Left colon (tissue), 2 donors: ENCODE results near the gene PDS5A. TPM values are rescaled to one million over a fixed set of nuclear protein-coding genes. Genes with fewer than 3 reads are reported as not detected.
A peak's percentile ranks its signal among the peaks of the same experiment; 100 is the strongest.
"Not testable (repeated sequence)": the region's sequence is repeated elsewhere in the genome, so short reads cannot be mapped to it uniquely, and the experiment has no call there.

ENCODE experiments used
- ATAC-seq: fragments of 200-7000 bp; cut with Tn5 transposase; one replicate; pipeline ENCODE4 v1.9.1; 2020; ENCODE audit warnings: mild to moderate bottlenecking, moderate library complexity
- DNase-seq, 2 donors: peaks; one replicate each; pipeline ENCODE4 v3.0.0-alpha.2; 2020
- intact Hi-C, 2 donors: fragments of 100-400 bp; cut with DNase I in 1 of 2; cut with micrococcal nuclease in 1 of 2; formaldehyde crosslinking; loops; one replicate each; pipeline versions ENCODE4 v1.11.2 to v1.14.0; 2022; cut with DNase I, micrococcal nuclease
- long read RNA-seq: library from polyadenylated mRNA; unstranded; transcript quantifications from one replicate; pipeline ENCODE4 v2.0.0, GENCODE V29; 2021
- total RNA-seq, 2 donors: library from RNA; stranded (reverse); fragmentation: NEBNext Ultra II Directional; extraction: Animal tissue kit (Norgen Biotek cat#: 25700); gene quantifications; one replicate each; pipeline ENCODE4 v1.2.1, GENCODE V29; 2021
- donor health status: DM: no; HTN: no; CAD: no.
- donor health status: DM: yes; HTN: yes; CAD: no.

The PDS5A gene, protein sequence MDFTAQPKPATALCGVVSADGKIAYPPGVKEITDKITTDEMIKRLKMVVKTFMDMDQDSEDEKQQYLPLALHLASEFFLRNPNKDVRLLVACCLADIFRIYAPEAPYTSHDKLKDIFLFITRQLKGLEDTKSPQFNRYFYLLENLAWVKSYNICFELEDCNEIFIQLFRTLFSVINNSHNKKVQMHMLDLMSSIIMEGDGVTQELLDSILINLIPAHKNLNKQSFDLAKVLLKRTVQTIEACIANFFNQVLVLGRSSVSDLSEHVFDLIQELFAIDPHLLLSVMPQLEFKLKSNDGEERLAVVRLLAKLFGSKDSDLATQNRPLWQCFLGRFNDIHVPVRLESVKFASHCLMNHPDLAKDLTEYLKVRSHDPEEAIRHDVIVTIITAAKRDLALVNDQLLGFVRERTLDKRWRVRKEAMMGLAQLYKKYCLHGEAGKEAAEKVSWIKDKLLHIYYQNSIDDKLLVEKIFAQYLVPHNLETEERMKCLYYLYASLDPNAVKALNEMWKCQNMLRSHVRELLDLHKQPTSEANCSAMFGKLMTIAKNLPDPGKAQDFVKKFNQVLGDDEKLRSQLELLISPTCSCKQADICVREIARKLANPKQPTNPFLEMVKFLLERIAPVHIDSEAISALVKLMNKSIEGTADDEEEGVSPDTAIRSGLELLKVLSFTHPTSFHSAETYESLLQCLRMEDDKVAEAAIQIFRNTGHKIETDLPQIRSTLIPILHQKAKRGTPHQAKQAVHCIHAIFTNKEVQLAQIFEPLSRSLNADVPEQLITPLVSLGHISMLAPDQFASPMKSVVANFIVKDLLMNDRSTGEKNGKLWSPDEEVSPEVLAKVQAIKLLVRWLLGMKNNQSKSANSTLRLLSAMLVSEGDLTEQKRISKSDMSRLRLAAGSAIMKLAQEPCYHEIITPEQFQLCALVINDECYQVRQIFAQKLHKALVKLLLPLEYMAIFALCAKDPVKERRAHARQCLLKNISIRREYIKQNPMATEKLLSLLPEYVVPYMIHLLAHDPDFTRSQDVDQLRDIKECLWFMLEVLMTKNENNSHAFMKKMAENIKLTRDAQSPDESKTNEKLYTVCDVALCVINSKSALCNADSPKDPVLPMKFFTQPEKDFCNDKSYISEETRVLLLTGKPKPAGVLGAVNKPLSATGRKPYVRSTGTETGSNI (N-terminal part only)
- total RNA-seq = 10 to 100 TPM; 56.3 to 59.8 TPM
- long read RNA-seq, full-length matches to known transcripts = 14 of 29 reads
- long read RNA-seq, partial matches to known transcripts = 11 of 29 reads
- long read RNA-seq, other reads (novel, unspliced or antisense) = 4 of 29 reads

DNA sequence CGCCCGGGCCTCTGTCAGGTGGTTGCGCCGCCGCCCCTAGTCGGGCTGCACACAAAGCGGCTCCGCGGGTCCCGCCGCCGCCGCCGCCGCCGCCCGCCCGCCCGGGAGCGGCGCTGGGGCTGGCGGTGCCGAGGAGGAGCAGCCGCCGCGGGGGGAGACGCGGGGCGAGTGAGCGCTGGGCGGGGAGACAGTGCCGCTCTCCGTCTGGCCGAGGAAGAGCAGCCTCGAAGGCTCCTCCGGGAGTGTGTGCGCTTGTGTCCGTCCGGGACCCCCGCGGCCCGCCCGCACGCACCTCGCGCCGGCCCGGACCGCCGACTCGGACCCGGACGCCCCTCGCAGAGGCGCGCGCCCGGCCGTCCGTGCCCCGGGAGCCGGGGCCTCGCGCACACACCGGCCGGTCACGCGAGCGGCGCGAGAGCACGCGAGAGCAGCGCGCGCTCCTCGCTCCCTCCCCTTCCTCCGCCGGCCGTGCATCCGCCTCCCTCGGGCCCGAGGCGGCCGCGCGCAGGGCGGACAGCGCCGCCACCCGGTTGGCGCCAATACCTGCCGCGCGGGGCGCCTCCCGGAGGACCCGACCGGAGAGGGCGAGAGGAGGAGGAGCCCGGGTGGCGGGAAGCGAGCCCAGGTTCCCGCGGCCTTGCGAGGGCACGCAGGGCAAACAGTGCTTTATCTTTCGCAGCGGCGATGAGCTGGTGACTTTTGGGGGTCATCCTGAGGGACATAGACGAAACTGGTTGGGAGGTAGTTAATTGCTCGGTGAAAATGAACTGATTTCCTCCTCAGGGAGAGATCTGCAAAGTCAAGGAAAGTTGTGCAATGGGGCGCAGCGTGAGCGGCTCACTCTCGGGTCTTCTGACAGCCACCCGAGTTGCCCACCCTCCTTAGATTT lies at the start of gene PDS5A:
PDS5A (minus strand) TSS at position 423 of the 889 bp plus-strand sequence. CDS start 1,334 bp downstream, outside the sequence.
- intact Hi-C loops = loop anchor here in 1 of 2 donors (10.0 kb wide), 2 partner anchors 283 to 503 kb away; partner anchors contain the start of gene UBE2K
- ATAC-seq = peak; percentile 85
- peak; percentile 83 to 88 for DNase-seq

DNA sequence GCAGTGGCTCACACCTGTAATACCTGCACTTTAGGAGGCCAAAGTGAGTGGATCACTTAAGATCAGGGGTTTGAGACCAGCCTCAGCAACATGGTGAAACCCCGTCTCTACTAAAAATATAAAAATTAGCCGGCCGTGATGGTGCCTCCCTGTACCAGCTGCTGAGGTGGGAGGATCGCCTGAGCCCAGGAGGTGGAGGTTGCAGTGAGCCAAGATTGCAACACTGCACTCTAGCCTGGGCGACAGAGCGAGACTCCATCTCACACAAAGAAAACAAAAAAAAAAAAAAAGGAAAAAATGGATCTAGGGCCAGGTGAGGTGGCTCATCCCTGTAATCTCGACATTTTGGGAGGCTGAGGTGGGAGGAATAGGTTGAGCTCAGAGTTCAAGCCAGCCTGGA lies 46.3 kb upstream of the PDS5A start:
- DNase-seq, ATAC-seq, intact Hi-C loops: not testable (repeated sequence)

DNA sequence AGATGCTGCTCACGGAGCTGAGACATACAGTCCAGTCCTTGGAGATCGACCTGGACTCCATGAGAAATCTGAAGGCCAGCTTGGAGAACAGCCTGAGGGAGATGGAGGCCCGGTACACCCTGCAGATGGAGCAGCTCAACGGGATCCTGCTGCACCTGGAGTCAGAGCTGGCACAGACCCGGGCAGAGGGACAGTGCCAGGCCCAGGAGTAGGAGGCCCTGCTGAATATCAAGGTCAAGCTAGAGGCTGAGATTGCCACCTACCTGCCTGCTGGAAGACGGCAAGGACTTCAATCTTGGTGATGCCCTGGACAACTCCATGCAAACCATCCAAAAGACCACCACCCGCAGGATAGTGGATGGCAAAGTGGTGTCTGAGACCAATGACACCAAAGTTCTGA lies 43.4 kb upstream of the PDS5A start:
- intact Hi-C loops, ATAC-seq, DNase-seq: not testable (repeated sequence)

DNA sequence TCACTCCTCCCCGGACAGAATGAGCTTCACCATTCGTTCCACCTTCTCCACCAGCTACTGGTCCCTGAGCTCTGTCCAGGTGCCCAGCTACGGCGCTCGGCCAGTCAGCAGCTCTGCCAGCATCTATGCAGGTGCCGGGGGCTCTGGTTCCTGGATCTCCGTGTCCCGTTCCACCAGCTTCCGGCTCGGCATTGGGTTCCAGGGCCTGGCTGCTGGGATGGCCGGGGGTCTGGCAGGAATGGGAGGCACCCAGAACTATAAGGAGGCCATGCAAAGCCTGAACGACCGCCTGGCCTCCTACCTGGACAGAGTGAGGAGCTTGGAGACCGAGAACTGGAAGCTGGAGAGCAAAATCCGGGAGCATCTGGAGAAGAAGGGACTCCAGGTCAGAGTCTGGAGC lies 42.5 kb upstream of the PDS5A start:
- intact Hi-C loops = no loop called here
- ATAC-seq = no peak
- DNase-seq = no peak

DNA sequence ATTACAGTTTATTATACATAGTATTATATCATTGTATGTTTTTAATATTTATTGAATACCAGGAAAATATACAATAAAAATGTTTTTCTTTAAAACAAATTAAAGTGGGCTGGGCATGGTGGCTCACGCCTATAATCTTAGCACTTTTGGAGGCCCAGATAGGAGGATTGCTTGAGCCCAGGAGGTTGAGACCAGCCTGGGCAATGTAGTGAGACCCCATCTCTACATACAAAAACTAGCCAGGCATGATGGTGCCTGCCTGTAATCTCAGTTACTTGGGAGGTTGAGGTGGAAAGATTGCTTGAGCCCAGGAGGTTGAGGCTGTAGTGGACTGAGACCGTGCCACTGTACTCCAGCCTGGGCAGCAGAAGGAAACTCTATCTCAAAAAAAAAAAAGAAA lies 38.3 kb upstream of the PDS5A start:
- DNase-seq = no peak
- intact Hi-C loops = no loop called here
- ATAC-seq = no peak

DNA sequence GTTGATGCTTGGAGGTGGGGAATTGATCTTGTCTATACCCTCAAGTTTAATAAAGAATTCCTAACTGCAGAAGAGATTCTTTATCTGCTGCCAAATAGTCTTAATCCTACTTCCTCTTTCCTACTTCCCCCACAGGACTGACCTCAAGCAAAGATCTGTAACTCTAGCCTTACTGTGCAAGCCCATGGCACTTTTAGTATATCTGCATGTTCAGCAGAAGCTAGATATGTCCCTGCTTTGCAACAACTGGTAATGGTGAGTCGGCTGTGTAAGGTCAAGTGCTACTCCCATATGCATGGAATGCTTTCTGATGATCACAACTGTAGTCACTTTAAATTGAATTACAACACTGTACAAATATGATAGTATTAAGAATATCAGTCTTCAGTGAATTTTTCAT lies 26.3 kb upstream of the PDS5A start:
- no peak for DNase-seq
- intact Hi-C loops = no loop called here
- no peak for ATAC-seq

DNA sequence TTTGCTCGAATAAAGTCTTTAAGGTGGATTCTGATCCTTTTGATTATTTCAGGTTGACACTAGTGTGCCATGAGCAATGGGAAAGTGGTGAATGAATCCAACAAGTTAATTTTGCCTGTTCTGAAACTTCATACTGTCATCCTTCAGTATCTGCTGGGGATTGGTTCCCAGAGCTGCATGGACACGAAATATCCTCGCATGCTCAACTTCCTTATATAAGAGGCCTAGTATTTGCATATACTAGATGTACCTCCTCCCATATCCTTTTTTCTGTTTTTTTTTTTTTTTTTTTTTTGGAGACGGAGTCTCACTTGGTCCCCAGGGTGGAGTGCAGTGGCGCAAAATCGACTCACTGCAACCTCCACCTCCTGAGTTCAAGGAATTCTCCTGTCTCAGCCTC lies 23.0 kb upstream of the PDS5A start:
- DNase-seq (no peak), ATAC-seq (no peak)
- intact Hi-C loops = no loop called here

DNA sequence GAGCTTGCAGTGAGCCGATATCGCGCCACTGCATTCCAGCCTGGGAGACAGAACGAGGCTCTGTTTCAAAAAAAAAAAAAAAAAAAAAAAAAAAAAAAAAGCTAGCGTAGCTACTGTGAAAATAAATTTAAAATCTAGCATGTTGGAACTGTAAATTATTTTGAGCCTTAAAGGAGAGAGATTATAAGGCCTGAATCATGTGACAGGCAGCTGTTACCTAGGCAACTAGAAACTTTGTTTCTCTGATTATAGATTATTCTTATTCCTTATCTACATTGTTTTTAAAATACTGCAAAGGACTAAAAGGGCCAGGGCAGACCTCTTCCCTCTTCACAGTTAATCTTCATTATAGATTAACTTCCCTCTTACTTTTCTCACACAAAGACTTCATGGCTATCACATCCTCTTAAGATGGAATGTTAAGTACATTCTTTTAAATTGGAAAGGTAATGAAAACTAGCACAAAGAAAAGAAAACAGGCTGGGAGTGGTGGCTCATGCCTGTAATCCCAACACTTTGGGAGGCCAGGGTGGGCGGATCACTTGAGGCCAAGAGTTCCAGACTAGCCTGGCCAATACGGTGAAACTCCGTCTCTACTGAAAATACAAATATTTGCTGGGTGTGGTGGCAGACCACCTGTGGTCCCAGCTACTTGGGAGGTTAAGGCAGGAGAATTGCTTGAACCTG lies 21.1 kb upstream of the PDS5A start:
- no peak for ATAC-seq
- no peak for DNase-seq
- intact Hi-C loops = no loop called here

DNA sequence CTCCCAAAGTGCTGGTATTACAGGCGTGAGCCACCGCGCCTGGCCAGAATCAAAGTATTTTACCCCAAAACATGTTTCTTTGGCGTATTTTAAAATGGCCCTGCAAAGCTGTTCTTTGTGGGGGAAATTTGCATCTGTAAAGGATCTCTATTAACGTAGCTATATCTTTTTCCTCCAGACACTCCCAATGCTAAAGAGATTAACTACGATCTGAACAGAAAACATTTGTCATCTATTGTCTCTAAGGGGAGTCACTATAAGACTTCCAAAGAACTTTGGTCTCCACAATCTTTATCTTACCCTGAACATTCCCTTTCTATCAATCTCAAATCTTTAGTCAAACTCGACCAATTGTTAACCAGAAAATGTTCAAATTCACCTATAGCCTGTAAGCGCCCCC lies 19.1 kb upstream of the PDS5A start:
- ATAC-seq = no peak
- no peak for DNase-seq
- intact Hi-C loops = no loop called here

DNA sequence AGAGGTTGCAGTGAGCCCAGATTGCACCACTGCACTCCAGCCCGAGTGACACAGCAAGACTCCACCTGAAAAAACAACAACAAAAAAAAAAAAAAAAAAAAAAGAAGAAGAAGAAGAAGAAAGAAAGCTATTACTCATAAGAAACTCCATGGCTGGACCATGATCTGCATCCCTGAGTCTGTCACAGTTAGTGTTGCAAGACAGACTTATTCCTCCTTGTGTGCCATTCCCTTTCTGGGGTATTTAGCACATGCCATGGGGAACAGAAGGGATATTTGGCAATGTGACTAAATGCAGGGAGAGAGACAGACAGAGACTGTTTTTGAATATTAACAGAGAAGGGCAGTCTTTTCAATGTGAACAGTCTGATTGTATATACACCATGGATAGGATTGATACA lies 16.7 kb upstream of the PDS5A start:
- no peak for DNase-seq
- intact Hi-C loops = no loop called here
- no peak for ATAC-seq

DNA sequence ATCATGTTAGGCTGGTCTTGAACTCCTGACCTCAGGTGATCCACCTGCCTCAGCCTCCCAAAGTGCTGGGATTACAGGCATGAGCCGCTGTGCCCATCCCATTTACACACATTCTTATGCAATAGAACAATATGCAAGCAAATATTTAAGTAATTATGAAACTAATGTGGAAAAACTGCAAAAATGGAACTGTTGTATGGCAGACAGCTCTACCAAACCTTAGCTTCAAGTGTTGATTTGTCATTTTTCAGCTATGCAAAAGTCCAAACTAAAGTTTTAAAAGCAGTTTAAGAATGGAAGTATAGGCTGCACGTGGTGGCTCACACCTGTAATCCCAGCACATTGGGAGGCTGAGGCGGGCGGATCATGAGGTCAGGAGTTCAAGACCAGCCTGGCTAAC lies 11.7 kb upstream of the PDS5A start:
- DNase-seq, intact Hi-C loops, ATAC-seq: not testable (repeated sequence)

DNA sequence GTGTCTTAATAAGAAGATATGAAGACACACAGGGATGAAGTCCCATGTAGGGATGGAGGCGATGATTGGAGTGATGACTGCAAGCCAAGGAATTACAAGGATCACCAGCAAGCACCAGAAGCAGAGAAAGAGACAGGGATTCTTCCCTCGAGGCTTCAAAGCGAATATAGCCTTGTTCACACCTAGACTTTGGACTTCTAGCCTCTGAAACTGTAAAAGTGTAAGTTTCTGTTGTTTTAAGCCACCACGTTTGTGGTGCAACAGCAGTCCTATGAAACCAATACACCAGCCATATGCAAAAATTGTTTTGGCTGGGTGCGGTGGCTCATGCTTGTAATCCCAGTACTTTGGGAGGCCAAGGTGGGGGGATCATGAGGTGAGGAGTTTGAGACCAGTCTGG lies 9.8 kb upstream of the PDS5A start:
- intact Hi-C loops = no loop called here
- ATAC-seq (no peak), DNase-seq (no peak)

DNA sequence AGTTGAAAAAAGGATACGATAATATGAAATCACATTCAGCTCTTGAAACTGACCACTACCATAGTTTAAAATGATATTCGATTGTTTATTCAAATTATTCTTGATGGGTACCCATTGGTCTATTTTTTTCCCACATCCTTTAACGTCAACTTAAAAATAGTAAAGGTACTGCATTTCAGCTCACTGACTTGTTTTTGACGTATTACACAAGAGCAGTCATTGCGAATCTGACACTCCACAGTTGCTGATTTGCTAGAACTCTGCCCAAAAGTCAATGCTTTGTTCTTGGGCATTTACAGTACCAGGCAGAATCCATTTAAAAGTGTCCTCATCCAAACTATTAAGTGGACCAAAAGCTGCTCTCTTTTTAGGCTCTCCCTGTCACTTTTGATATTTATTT lies 1.2 kb upstream of the PDS5A start:
- intact Hi-C loops = loop anchor here in 1 of 2 donors (10.0 kb wide), 2 partner anchors 284 to 504 kb away; partner anchors contain the start of gene UBE2K
- DNase-seq (no peak), ATAC-seq (no peak)

DNA sequence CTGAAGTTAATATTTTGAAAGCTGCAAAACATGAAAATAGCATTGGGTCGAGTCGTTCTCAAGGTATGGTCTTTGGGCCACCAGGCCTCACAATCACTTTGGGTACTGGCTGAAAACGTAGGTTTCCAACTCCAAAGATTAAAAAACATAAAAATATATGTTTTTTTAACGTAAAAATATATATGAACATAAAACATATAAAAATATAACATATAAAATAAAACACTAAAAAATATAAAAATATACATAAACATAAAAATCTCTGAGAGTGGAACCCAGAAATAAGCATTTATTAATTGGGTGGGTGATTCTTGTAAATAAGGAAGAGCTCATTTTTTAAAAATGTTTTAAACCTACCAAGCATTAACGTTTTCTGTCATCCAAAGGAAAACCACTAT lies 666 bp upstream of the PDS5A start:
- no peak for ATAC-seq
- no peak for DNase-seq
- intact Hi-C loops = loop anchor here in 1 of 2 donors (10.0 kb wide), 2 partner anchors 284 to 504 kb away; partner anchors contain the start of gene UBE2K

DNA sequence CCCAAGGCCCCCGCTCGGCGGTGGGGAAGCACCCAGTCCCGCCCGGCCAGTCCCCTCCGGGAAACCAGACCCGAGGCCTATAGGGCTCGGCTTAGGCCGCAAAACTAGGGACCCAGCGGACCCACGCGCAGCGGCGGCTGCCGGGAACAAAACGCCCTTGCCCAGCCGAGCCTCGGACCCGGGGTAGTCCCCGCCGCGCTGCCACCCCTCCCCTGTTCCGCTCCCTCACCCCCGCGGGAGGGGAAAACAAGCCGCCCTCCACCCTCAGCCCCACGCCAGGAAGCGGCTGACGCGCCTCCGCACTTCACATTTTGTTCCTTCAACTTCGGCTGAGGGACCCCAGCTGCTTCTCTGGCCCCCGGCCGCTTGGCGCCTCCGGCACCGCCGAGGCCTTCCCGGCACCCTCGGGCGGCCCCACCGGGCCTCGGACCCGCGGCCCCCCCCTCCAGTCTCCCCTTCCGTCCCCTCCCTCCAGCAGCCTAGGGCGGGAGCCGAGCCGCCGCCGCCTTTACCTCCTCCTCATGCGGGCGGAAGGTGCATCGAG lies 694 bp downstream of the PDS5A start:
- peak; percentile 42 to 57 for DNase-seq
- intact Hi-C loops = loop anchor here in 1 of 2 donors (10.0 kb wide), 2 partner anchors 282 to 502 kb away; partner anchors contain the start of gene UBE2K

DNA sequence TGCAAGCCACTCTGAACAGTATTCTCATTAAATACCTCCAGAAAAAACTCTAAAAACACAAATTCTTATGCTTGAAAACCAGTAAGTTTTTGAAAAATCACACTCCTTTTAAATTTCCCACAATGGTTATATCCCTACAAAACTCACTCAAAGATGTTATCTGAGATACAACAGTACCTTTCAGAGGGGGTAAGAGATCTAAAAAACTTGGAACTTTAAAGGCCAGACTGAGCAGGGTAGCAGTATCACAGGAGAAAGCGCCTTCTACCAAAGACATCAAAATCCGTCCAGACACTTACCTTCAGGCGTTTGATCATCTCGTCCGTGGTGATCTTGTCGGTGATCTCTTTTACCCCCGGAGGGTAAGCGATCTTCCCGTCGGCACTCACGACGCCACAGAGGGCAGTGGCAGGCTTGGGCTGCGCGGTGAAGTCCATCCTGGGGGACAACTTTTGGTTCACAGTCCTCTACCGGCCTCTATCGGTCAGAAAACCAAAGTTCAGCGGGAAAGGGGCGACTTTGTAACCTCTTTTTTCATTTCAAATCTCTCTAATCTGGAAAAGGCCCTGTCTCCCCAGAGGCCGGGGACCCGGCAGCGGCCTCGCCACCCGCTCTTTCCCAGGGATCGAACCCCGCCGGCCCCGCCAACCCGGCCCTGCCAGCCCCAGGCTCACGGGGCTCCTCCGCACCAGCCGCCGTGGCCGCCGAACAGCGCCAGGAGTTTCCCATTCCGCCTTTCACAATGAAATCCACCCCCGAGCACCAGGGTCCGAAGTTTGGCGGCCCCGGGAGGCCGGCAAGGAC lies 1.4 kb downstream of the PDS5A start:
- ATAC-seq = peak; percentile 73
- intact Hi-C loops = loop anchor here in 1 of 2 donors (10.0 kb wide), 2 partner anchors 282 to 502 kb away; partner anchors contain the start of gene UBE2K
- DNase-seq = peak; percentile 76 to 78

More for the DNA sequence above, 694 bp downstream of the PDS5A start:
- peak; percentile 40 for ATAC-seq
